Endothelial cell of umbilical vein (primary cell): ENCODE data around the gene EDA. TPM values are rescaled to one million over a fixed set of nuclear protein-coding genes. Genes with fewer than 3 reads are reported as not detected.

ENCODE experiments used
- BruUV-seq: library from RNA; stranded (reverse); fragments of 400-500 nt; replicated peaks from 2 replicates; lab custom pipeline; 2021; lab: Mats Ljungman, UMichigan
- CTCF ChIA-PET: fragments of 300-600, 350-600 bp; sonication (Branson Sonifier 250); formaldehyde crosslinking; loops from one replicate; lab custom pipeline; 2021; ENCODE audit warnings: antibody characterized with exemption, inconsistent platforms; lab: Charles Lee
- POLR2A ChIA-PET: fragments of 300-600, 350-600 bp; sonication (Branson Sonifier 250); formaldehyde crosslinking; loops from one replicate; lab custom pipeline; 2021; ENCODE audit warnings: antibody characterized with exemption, inconsistent platforms; lab: Charles Lee
- DNase-seq: peaks from one replicate; pipeline ENCODE4 v3.0.0-alpha.2; 2011; ENCODE audit warnings: low read depth, low spot score
- FAIRE-seq: peaks from 2 replicates; lab custom pipeline; 2011; peaks lifted over from hg19 to GRCh38; lab: Jason Lieb, UNC
- H2AFZ ChIP-seq: 2 replicates; pipeline ENCODE4 v1.6.0; 2012; ENCODE audit warnings: low read depth, low read length, control low read depth, inconsistent platforms
- H3K27ac ChIP-seq: 2 replicates; pipeline ENCODE4 v1.5.1; 2011; ENCODE audit warnings: low read depth, mild to moderate bottlenecking, control low read depth, low read length, moderate library complexity; ENCODE audit not compliant: insufficient read depth
- H3K27me3 ChIP-seq, 2 experiments: 2 replicates each; pipeline versions ENCODE4 v1.6.0 to v1.6.1; 2011; ENCODE audit warnings: low read length in 2 of 2, mixed read lengths in 1 of 2; ENCODE audit not compliant: control insufficient read depth in 2 of 2, insufficient read depth in 2 of 2
- H3K36me3 ChIP-seq, 2 experiments: 2 replicates in 1 of 2; 3 replicates in 1 of 2; pipeline ENCODE4 v1.5.1; 2011; ENCODE audit warnings: low read length in 2 of 2, mild to moderate bottlenecking in 1 of 2, moderate library complexity in 1 of 2; ENCODE audit not compliant: control insufficient read depth in 2 of 2, insufficient read depth in 2 of 2; ENCODE audit errors: extremely low read depth in 1 of 2
- H3K4me1 ChIP-seq: 3 replicates; pipeline ENCODE4 v1.5.1; 2011; ENCODE audit warnings: mild to moderate bottlenecking, low read length; ENCODE audit not compliant: control insufficient read depth, insufficient read depth; ENCODE audit errors: extremely low read depth
- H3K4me2 ChIP-seq: 2 replicates; pipeline ENCODE4 v1.6.1; 2011; ENCODE audit warnings: low read length, control low read depth, mixed read lengths; ENCODE audit not compliant: insufficient read depth
- H3K4me3 ChIP-seq, 3 experiments: fragments of 200-600 bp in 1 of 3; sonication (generic), shearing (Covaris generic) in 1 of 3; replicated peaks in 1 of 3; 2 replicates each; pipeline ENCODE4 v1.5.1; 2011 to 2016; ENCODE audit warnings: control low read depth in 3 of 3, low read length in 3 of 3, mild to moderate bottlenecking in 2 of 3, inconsistent platforms in 1 of 3, low read depth in 1 of 3, moderate library complexity in 1 of 3; ENCODE audit not compliant: insufficient read depth in 1 of 3
- H3K79me2 ChIP-seq: 2 replicates; pipeline ENCODE4 v1.6.0; 2012; ENCODE audit warnings: low read length, inconsistent platforms; ENCODE audit not compliant: control insufficient read depth, insufficient read depth
- H3K9ac ChIP-seq: replicated peaks from 2 replicates; pipeline ENCODE3; 2011; ENCODE audit warnings: low read length, control low read depth; ENCODE audit not compliant: insufficient read depth; ENCODE audit errors: extremely low read depth
- H3K9me1 ChIP-seq: replicated peaks from 3 replicates; pipeline ENCODE4 v1.6.0; 2011; ENCODE audit warnings: mild to moderate bottlenecking, low read length; ENCODE audit not compliant: control insufficient read depth, insufficient read depth; ENCODE audit errors: extremely low read depth
- H3K9me3 ChIP-seq: replicated peaks from 2 replicates; pipeline ENCODE4 v1.5.1; 2012; ENCODE audit warnings: low read length, inconsistent platforms; ENCODE audit not compliant: control insufficient read depth, insufficient read depth
- H4K20me1 ChIP-seq: replicated peaks from 2 replicates; pipeline ENCODE3; 2011; ENCODE audit warnings: mild to moderate bottlenecking, low read length; ENCODE audit not compliant: control insufficient read depth, insufficient read depth; ENCODE audit errors: extremely low read depth
- CTCF ChIP-seq, 2 donors: IDR thresholded peaks; 1 replicate in 1 of 2; 2 replicates in 1 of 2; pipeline ENCODE4 v1.5.1; 2011; ENCODE audit warnings: low read length in 2 of 2, mild to moderate bottlenecking in 2 of 2, moderate library complexity in 2 of 2, control low read depth in 1 of 2, inconsistent platforms in 1 of 2, low read depth in 1 of 2; ENCODE audit not compliant: insufficient read depth in 1 of 2; ENCODE audit errors: extremely low read depth in 1 of 2
- EZH2 ChIP-seq: IDR thresholded peaks from 2 replicates; pipeline ENCODE4 v1.6.1; 2012; ENCODE audit warnings: borderline replicate concordance, low read depth, mild to moderate bottlenecking, moderate library complexity, low read length, inconsistent platforms; ENCODE audit not compliant: severe bottlenecking
- FOS ChIP-seq: IDR thresholded peaks from 2 replicates; pipeline ENCODE4 v1.6.1; 2011; ENCODE audit warnings: mild to moderate bottlenecking, low read length, moderate library complexity, borderline replicate concordance; ENCODE audit not compliant: insufficient read depth
- GATA2 ChIP-seq: IDR thresholded peaks from 2 replicates; pipeline ENCODE4 v1.7.0; 2011; ENCODE audit warnings: low read depth, mild to moderate bottlenecking, moderate library complexity, mixed read lengths, low read length; ENCODE audit not compliant: insufficient read length, insufficient read depth
- JUN ChIP-seq: IDR thresholded peaks from 2 replicates; pipeline ENCODE4 v1.6.1; 2011; ENCODE audit warnings: borderline replicate concordance, low read depth; ENCODE audit not compliant: insufficient read length, insufficient read depth
- MAX ChIP-seq: IDR thresholded peaks from 2 replicates; pipeline ENCODE4 v1.6.1; 2011; ENCODE audit not compliant: insufficient read depth, insufficient read length
- MYC ChIP-seq: IDR thresholded peaks from one replicate; pipeline ENCODE4 v1.6.1; 2011; ENCODE audit warnings: mild to moderate bottlenecking, low read depth, low read length
- POLR2A ChIP-seq: IDR thresholded peaks from 2 replicates; pipeline ENCODE4 v1.6.1; 2012; ENCODE audit warnings: low read depth, mild to moderate bottlenecking, control low read depth, low read length
- POLR2AphosphoS5 ChIP-seq: IDR thresholded peaks from 2 replicates; pipeline ENCODE4 v1.6.1; 2012; ENCODE audit warnings: low read depth, mild to moderate bottlenecking, control low read depth, low read length, moderate library complexity; ENCODE audit not compliant: insufficient read depth
- dilution Hi-C: fragments of 300-500 bp; cut with MboI; formaldehyde crosslinking; loops from one replicate; pipeline ENCODE4 v1.15.0; 2019; ENCODE audit warnings: low sequenced_read_pairs; ENCODE audit not compliant: extremely low pct_ligation_motif_present
- intact Hi-C: fragments of 100-400 bp; cut with micrococcal nuclease; formaldehyde crosslinking; loops from one replicate; pipeline ENCODE4 v1.10.0; 2022
- polyA plus RNA-seq, 4 experiments: library from polyadenylated mRNA; depleted of rRNA in 3 of 4; stranded (reverse) in 3 of 4; unstranded in 1 of 4; fragments of >200 nt; gene quantifications; 2 replicates each; pipeline versions ENCODE4 v1.2.1 to v1.2.3, GENCODE V29; 2011 to 2012; ENCODE audit warnings: missing spikeins in 1 of 4
- total RNA-seq: library from RNA; stranded (reverse); gene quantifications from 2 replicates; pipeline ENCODE4 v1.2.3, GENCODE V29; 2021

The EDA gene
- total and polyA plus RNA-seq, 2 donors (not counting 3 experiments of a cell fraction or from before 2014, with no cell fraction given): 0.37 to 1.2 TPM

- no TSS peak for BruUV-seq
- H3K27me3 ChIP-seq: no peaks in the 10 kb centered on the region
- no peaks in the 10 kb centered on the region for H3K36me3 ChIP-seq
- FAIRE-seq (no peak), DNase-seq (no peak)
- H3K9me3 ChIP-seq: no peaks in the 10 kb centered on the region
- no peak overlapping the region for H2AFZ ChIP-seq
- no peaks in the 10 kb centered on the region for H3K79me2 ChIP-seq
- no peak overlapping the region for H3K27ac ChIP-seq
- POLR2A ChIA-PET: no interaction called here
- dilution Hi-C loops: no loop called here
- TF ChIP-seq MYC (no peak), JUN (no peak), GATA2 (no peak), CTCF (IDR thresholded peaks at IDR 0.05; ENCODE audit: extremely low read depth in 1 of 2, insufficient read depth in 1 of 2, low read depth in 1 of 2, low read length in 2 of 2) (no peak), POLR2A (no peak), MAX (no peak), POLR2AphosphoS5 (no peak), EZH2 (no peak), FOS (no peak)
- intact Hi-C loops: no loop called here
- H3K4me2 ChIP-seq: no peak overlapping the region
- CTCF ChIA-PET: interaction anchor here (1.0 kb wide), 1 partner anchor 11 kb away, joined by 3 read pairs; no protein-coding TSS in a partner anchor
- H3K9me1 ChIP-seq: no peaks in the 10 kb centered on the region
- H4K20me1 ChIP-seq: no peaks in the 10 kb centered on the region
- H3K4me3 ChIP-seq: no peak overlapping the region
- no peaks in the 10 kb centered on the region for H3K4me1 ChIP-seq
- H3K9ac ChIP-seq: no peak overlapping the region
These were observed 130.1 kb downstream of the EDA start for GRCh38 chrX:69746051-69746450.
